GM12878 (cell line): Measurements from ENCODE around the gene PIK3R3.

ENCODE experiments used
- EP300 ChIP-seq, 2 experiments: fragments of 150-350 bp in 1 of 2; IDR thresholded peaks; 2 replicates each; pipeline ENCODE4 v1.6.1; 2011 to 2012; ENCODE audit warnings: low read depth in 2 of 2, low read length in 2 of 2, borderline replicate concordance in 1 of 2, improper control_type of control experiment in 1 of 2, inconsistent platforms in 1 of 2; ENCODE audit not compliant: control insufficient read depth in 1 of 2
- ETV6 ChIP-seq, 2 experiments: fragments of 450-650 bp in 1 of 2; IDR thresholded peaks in 1 of 2; conservative IDR thresholded peaks in 1 of 2; 2 replicates each; pipeline ENCODE4 v1.6.1; 2014; ENCODE audit warnings: antibody characterized with exemption in 1 of 2, borderline replicate concordance in 1 of 2, low read depth in 1 of 2, mild to moderate bottlenecking in 1 of 2, moderate library complexity in 1 of 2
- KAT2A ChIP-seq: conservative IDR thresholded peaks from 2 replicates; pipeline ENCODE4 v1.6.1; 2011; ENCODE audit warnings: low read depth, low read length; ENCODE audit not compliant: control insufficient read depth
- RAD21 ChIP-seq: IDR thresholded peaks from 2 replicates; pipeline ENCODE4 v1.6.1; 2011; ENCODE audit warnings: mild to moderate bottlenecking, low read depth, low read length, moderate library complexity; ENCODE audit not compliant: insufficient read depth
- SRF ChIP-seq, 2 experiments: IDR thresholded peaks; 2 replicates each; pipeline ENCODE4 v1.6.1; 2011; ENCODE audit warnings: low read depth in 2 of 2, low read length in 2 of 2, mild to moderate bottlenecking in 1 of 2, moderate library complexity in 1 of 2
- SUZ12 ChIP-seq: fragments of 200-600 bp; sonication (generic); IDR thresholded peaks from one replicate; pipeline ENCODE4 v1.6.1; 2018; ENCODE audit warnings: antibody characterized with exemption, mild to moderate bottlenecking; ENCODE audit not compliant: unreplicated experiment
- TBL1XR1 ChIP-seq: IDR thresholded peaks from 2 replicates; pipeline ENCODE4 v1.6.1; 2012; ENCODE audit warnings: low read depth, low read length, improper control_type of control experiment
- WRNIP1 ChIP-seq: IDR thresholded peaks from 2 replicates; pipeline ENCODE4 v1.6.1; 2011; ENCODE audit warnings: low read depth, low read length, improper control_type of control experiment, borderline replicate concordance
- YBX1 ChIP-seq: fragments of 450-650 bp; IDR thresholded peaks from 2 replicates; pipeline ENCODE4 v1.6.1; 2016; ENCODE audit warnings: antibody characterized with exemption
- TF ChIP-seq, protein P1 (sequence below): IDR thresholded peaks from 2 replicates; pipeline ENCODE4 v1.6.1; 2012; ENCODE audit warnings: mild to moderate bottlenecking, low read depth, low read length
- TF ChIP-seq, protein P2 (sequence below), 3 experiments: IDR thresholded peaks in 2 of 3; conservative IDR thresholded peaks in 1 of 3; 2 replicates each; pipeline ENCODE4 v1.5.1; 2011; ENCODE audit warnings: low read depth in 3 of 3, low read length in 3 of 3, mild to moderate bottlenecking in 3 of 3, control low read depth in 2 of 3, moderate library complexity in 2 of 3, inconsistent platforms in 1 of 3, mixed read lengths in 1 of 3; ENCODE audit not compliant: control insufficient read depth in 2 of 3, insufficient read depth in 1 of 3; ENCODE audit errors: extremely low read depth in 1 of 3
- TF ChIP-seq, protein P3 (sequence below): IDR thresholded peaks from 2 replicates; pipeline ENCODE4 v1.6.1; 2011; ENCODE audit warnings: low read depth, low read length, improper control_type of control experiment, borderline replicate concordance
- TF ChIP-seq, protein P4 (sequence below): IDR thresholded peaks from 2 replicates; pipeline ENCODE4 v1.6.1; 2011; ENCODE audit warnings: low read depth, mild to moderate bottlenecking, low read length, moderate library complexity, borderline replicate concordance; ENCODE audit errors: extremely low read depth
- TF ChIP-seq, protein P5 (sequence below): IDR thresholded peaks from 2 replicates; pipeline ENCODE4 v1.6.1; 2011; ENCODE audit warnings: borderline replicate concordance, low read depth, mild to moderate bottlenecking, moderate library complexity, low read length; ENCODE audit not compliant: insufficient read depth, poor library complexity, severe bottlenecking

DNA sequence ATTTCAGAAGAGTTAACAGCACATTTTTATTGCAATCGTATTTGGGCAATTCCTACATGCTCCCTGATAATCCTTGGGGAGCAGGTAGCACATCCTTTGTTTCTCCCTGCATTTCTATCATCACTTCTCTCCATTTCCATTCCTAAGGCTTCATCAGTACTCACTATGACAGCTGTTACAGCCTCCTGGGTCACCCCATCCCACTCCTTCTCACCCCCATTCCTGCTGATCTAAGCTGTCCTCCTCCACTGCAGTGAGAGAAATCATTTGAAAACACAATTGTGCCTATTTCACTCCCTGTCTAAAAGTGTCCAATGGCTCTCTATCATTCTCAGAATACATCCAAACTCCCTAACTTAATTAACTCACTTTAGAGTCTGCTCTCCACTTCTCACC lies 25.5 kb upstream of the PIK3R3 start:
- TF ChIP-seq YBX1 (no peak), KAT2A (no peak), ETV6 (conservative IDR thresholded peaks at IDR 0.05 in 1 of 2, IDR thresholded peaks at IDR 0.05 in 1 of 2; ENCODE audit: borderline replicate concordance in 1 of 2, low read depth in 1 of 2) (no peak), WRNIP1 (no peak), EP300 (IDR thresholded peaks at IDR 0.05; ENCODE audit: borderline replicate concordance in 1 of 2, control insufficient read depth in 1 of 2, low read depth in 2 of 2, low read length in 2 of 2) (no peak), SUZ12 (no peak), SRF (IDR thresholded peaks at IDR 0.05; ENCODE audit: low read depth in 2 of 2, low read length in 2 of 2) (no peak), TBL1XR1 (no peak), RAD21 (no peak)
- TF ChIP-seq, protein P1, sequence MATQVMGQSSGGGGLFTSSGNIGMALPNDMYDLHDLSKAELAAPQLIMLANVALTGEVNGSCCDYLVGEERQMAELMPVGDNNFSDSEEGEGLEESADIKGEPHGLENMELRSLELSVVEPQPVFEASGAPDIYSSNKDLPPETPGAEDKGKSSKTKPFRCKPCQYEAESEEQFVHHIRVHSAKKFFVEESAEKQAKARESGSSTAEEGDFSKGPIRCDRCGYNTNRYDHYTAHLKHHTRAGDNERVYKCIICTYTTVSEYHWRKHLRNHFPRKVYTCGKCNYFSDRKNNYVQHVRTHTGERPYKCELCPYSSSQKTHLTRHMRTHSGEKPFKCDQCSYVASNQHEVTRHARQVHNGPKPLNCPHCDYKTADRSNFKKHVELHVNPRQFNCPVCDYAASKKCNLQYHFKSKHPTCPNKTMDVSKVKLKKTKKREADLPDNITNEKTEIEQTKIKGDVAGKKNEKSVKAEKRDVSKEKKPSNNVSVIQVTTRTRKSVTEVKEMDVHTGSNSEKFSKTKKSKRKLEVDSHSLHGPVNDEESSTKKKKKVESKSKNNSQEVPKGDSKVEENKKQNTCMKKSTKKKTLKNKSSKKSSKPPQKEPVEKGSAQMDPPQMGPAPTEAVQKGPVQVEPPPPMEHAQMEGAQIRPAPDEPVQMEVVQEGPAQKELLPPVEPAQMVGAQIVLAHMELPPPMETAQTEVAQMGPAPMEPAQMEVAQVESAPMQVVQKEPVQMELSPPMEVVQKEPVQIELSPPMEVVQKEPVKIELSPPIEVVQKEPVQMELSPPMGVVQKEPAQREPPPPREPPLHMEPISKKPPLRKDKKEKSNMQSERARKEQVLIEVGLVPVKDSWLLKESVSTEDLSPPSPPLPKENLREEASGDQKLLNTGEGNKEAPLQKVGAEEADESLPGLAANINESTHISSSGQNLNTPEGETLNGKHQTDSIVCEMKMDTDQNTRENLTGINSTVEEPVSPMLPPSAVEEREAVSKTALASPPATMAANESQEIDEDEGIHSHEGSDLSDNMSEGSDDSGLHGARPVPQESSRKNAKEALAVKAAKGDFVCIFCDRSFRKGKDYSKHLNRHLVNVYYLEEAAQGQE, result no peak
- TF ChIP-seq, protein P2, sequence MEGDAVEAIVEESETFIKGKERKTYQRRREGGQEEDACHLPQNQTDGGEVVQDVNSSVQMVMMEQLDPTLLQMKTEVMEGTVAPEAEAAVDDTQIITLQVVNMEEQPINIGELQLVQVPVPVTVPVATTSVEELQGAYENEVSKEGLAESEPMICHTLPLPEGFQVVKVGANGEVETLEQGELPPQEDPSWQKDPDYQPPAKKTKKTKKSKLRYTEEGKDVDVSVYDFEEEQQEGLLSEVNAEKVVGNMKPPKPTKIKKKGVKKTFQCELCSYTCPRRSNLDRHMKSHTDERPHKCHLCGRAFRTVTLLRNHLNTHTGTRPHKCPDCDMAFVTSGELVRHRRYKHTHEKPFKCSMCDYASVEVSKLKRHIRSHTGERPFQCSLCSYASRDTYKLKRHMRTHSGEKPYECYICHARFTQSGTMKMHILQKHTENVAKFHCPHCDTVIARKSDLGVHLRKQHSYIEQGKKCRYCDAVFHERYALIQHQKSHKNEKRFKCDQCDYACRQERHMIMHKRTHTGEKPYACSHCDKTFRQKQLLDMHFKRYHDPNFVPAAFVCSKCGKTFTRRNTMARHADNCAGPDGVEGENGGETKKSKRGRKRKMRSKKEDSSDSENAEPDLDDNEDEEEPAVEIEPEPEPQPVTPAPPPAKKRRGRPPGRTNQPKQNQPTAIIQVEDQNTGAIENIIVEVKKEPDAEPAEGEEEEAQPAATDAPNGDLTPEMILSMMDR (IDR thresholded peaks at IDR 0.05 in 2 of 3, conservative IDR thresholded peaks at IDR 0.05 in 1 of 3; ENCODE audit: control insufficient read depth in 2 of 3, extremely low read depth in 1 of 3, insufficient read depth in 1 of 3, low read depth in 3 of 3, low read length in 3 of 3), result no peak
- TF ChIP-seq, protein P3, sequence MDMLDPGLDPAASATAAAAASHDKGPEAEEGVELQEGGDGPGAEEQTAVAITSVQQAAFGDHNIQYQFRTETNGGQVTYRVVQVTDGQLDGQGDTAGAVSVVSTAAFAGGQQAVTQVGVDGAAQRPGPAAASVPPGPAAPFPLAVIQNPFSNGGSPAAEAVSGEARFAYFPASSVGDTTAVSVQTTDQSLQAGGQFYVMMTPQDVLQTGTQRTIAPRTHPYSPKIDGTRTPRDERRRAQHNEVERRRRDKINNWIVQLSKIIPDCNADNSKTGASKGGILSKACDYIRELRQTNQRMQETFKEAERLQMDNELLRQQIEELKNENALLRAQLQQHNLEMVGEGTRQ, result no peak
- TF ChIP-seq, protein P4, sequence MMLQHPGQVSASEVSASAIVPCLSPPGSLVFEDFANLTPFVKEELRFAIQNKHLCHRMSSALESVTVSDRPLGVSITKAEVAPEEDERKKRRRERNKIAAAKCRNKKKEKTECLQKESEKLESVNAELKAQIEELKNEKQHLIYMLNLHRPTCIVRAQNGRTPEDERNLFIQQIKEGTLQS, result no peak
- TF ChIP-seq, protein P5, sequence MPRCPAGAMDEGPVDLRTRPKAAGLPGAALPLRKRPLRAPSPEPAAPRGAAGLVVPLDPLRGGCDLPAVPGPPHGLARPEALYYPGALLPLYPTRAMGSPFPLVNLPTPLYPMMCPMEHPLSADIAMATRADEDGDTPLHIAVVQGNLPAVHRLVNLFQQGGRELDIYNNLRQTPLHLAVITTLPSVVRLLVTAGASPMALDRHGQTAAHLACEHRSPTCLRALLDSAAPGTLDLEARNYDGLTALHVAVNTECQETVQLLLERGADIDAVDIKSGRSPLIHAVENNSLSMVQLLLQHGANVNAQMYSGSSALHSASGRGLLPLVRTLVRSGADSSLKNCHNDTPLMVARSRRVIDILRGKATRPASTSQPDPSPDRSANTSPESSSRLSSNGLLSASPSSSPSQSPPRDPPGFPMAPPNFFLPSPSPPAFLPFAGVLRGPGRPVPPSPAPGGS, result no peak
